ENCODE measurements around the gene KCNAB1.

DNA sequence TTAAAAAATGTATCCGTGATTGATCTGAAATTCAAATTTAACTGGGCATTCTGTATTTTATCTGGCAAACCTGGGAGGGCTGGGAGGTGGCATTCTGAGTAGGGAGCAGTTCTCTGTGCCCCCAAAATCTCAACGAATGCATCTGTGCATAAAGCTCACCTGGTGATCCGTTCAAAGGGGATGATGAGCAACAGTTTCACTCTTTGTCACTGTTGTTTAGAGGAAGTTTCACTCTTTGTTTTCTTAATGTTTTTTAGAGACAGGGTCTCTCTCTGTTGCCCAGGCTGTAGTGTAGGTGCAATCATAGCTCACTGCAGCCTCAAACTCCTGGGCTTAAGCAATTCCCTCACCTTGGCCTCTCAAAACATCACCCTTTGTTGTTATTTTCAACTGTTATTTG, 247.8 kb downstream of the KCNAB1 start:
- TF ChIP-seq EZH2 (IDR thresholded peaks at IDR 0.05; ENCODE audit: borderline replicate concordance, low read depth, low read length, severe bottlenecking) (no peak), CTCF (IDR thresholded peaks at IDR 0.05; ENCODE audit: extremely low read depth in 1 of 2, insufficient read depth in 1 of 2, low read depth in 1 of 2, low read length in 2 of 2) (no peak), POLR2A (IDR thresholded peaks at IDR 0.05; ENCODE audit: low read depth, low read length) (no peak), POLR2AphosphoS5 (IDR thresholded peaks at IDR 0.05; ENCODE audit: insufficient read depth, low read depth, low read length) (no peak), MYC (IDR thresholded peaks at IDR 0.05; ENCODE audit: low read depth, low read length) (no peak), FOS (IDR thresholded peaks at IDR 0.05; ENCODE audit: borderline replicate concordance, insufficient read depth, low read length) (no peak), MAX (IDR thresholded peaks at IDR 0.05; ENCODE audit: insufficient read depth, insufficient read length) (no peak)

All from endothelial cell of umbilical vein (primary cell).